Muscle of back (tissue), 11 donors: ENCODE data around the gene PKNOX2. TPM values are rescaled to one million over a fixed set of nuclear protein-coding genes. Genes with fewer than 3 reads are reported as not detected.
A peak's percentile ranks its signal among the peaks of the same experiment; 100 is the strongest.
"Not testable (repeated sequence)": the region's sequence is repeated elsewhere in the genome, so short reads cannot be mapped to it uniquely, and the experiment has no call there.

Source experiments
- DNase-seq, 3 donors: peaks; one replicate each; pipeline versions ENCODE4 v3.0.0 to v3.0.0-alpha.2; 2013
- polyA plus RNA-seq, 10 donors: library from polyadenylated mRNA; unstranded; fragments of 120-200 nt; gene quantifications; one replicate each; pipeline ENCODE4 v1.2.1, GENCODE V29; 2013; ENCODE audit not compliant: insufficient read length in 10 of 10

Gene PKNOX2
- polyA plus RNA-seq, 10 donors: 18.8 to 27.9 (median 24.1) TPM

- peak in 1 of 3 donors; percentile 38 for DNase-seq
Observed at GRCh38 chr11:125201525-125202141, 37.1 kb downstream of the PKNOX2 start.

GRCh38 chr11:125202362-125202880 is 37.9 kb downstream of the PKNOX2 start:
- DNase-seq: no peak

- no peak for DNase-seq
Observed at GRCh38 chr11:125202977-125203376, 38.4 kb downstream of the PKNOX2 start.

GRCh38 chr11:125207866-125208425 is 43.4 kb downstream of the PKNOX2 start:
- no peak for DNase-seq

GRCh38 chr11:125210066-125210465 is 45.5 kb downstream of the PKNOX2 start:
- no peak for DNase-seq

- DNase-seq: peak; percentile 42 to 75 (median 58)
Observed at GRCh38 chr11:125211191-125211947, 46.8 kb downstream of the PKNOX2 start.

- no peak for DNase-seq
Observed at GRCh38 chr11:125211948-125212340, 47.4 kb downstream of the PKNOX2 start.

GRCh38 chr11:125214601-125215565 is 50.3 kb downstream of the PKNOX2 start:
- peak; percentile 67 to 94 (median 86) for DNase-seq

- peak in 1 of 3 donors; percentile 63 for DNase-seq
Observed at GRCh38 chr11:125215976-125216375, 51.4 kb downstream of the PKNOX2 start.

- no peak for DNase-seq
Observed at GRCh38 chr11:125218336-125218735, 53.8 kb downstream of the PKNOX2 start.

GRCh38 chr11:125221461-125221860 is 56.9 kb downstream of the PKNOX2 start:
- no peak for DNase-seq

GRCh38 chr11:125222494-125222893 is 57.9 kb downstream of the PKNOX2 start:
- DNase-seq: no peak

GRCh38 chr11:125223161-125223560 is 58.6 kb downstream of the PKNOX2 start:
- not testable (repeated sequence) for DNase-seq

- DNase-seq: peak in 1 of 3 donors; percentile 66
Observed at GRCh38 chr11:125223901-125224361, 59.4 kb downstream of the PKNOX2 start.

- DNase-seq: peak in 2 of 3 donors; percentile 53 to 81
Observed at GRCh38 chr11:125224391-125225021, 60.0 kb downstream of the PKNOX2 start.

GRCh38 chr11:125225401-125225800 is 60.9 kb downstream of the PKNOX2 start:
- DNase-seq: no peak

- no peak for DNase-seq
Observed at GRCh38 chr11:125226031-125226430, 61.5 kb downstream of the PKNOX2 start.

- DNase-seq: no peak
Observed at GRCh38 chr11:125226706-125227105, 62.2 kb downstream of the PKNOX2 start.

- DNase-seq: no peak
Observed at GRCh38 chr11:125227151-125227550, 62.6 kb downstream of the PKNOX2 start.

GRCh38 chr11:125228445-125228844 is 63.9 kb downstream of the PKNOX2 start:
- DNase-seq: no peak

- no peak for DNase-seq
Observed at GRCh38 chr11:125228993-125229392, 64.4 kb downstream of the PKNOX2 start.
